Sigmoid colon (tissue), 7 donors: ENCODE results near the gene TMEM114. TPM values are rescaled to one million over a fixed set of nuclear protein-coding genes. Genes with fewer than 3 reads are reported as not detected.

Experiments
- DNase-seq: peaks from one replicate; pipeline ENCODE4 v3.0.0-alpha.2; 2019
- H3K27ac ChIP-seq, 4 donors: fragments of 200-600 bp; sonication (generic); one replicate each; pipeline ENCODE4 v1.5.1; 2016 to 2019; ENCODE audit warnings: mild to moderate bottlenecking in 1 of 4
- H3K27me3 ChIP-seq, 3 donors: fragments of 200-600 bp; sonication (generic); one replicate each; pipeline ENCODE4 v1.5.1; 2019; ENCODE audit warnings: mild to moderate bottlenecking in 1 of 3
- H3K36me3 ChIP-seq, 4 donors: fragments of 200-600 bp; sonication (generic); one replicate each; pipeline ENCODE4 v1.5.1; 2016 to 2019
- H3K4me1 ChIP-seq, 4 donors: fragments of 200-600 bp; sonication (generic); one replicate each; pipeline ENCODE4 v1.5.1; 2017 to 2019
- H3K4me3 ChIP-seq, 4 donors: fragments of 200-600 bp; sonication (generic); one replicate each; pipeline ENCODE4 v1.5.1; 2017 to 2019; ENCODE audit warnings: mild to moderate bottlenecking in 2 of 4, moderate library complexity in 1 of 4
- H3K9me3 ChIP-seq, 4 donors: fragments of 200-600 bp in 3 of 4; sonication (generic) in 3 of 4; one replicate each; pipeline versions ENCODE4 v1.5.1 to v1.6.1; 2013 to 2019
- CTCF ChIP-seq, 4 experiments: fragments of 450-650 bp in 3 of 4; fragments of 200-600 bp in 1 of 4; IDR thresholded peaks; one replicate each; pipeline ENCODE4 v1.5.1; 2016 to 2019; ENCODE audit warnings: antibody characterized with exemption in 4 of 4, mild to moderate bottlenecking in 3 of 4, moderate library complexity in 2 of 4
- EP300 ChIP-seq, 4 donors: sonication (generic); formaldehyde crosslinking; IDR thresholded peaks; one replicate each; pipeline ENCODE4 v1.6.1; 2017; ENCODE audit warnings: antibody characterized with exemption in 4 of 4
- POLR2A ChIP-seq, 2 donors: fragments of 450-650 bp; IDR thresholded peaks; one replicate each; pipeline ENCODE4 v1.6.1; 2016; ENCODE audit warnings: antibody characterized with exemption in 2 of 2, mild to moderate bottlenecking in 2 of 2, moderate library complexity in 2 of 2
- POLR2AphosphoS5 ChIP-seq, 4 donors: sonication (generic); formaldehyde crosslinking; IDR thresholded peaks; one replicate each; pipeline ENCODE4 v1.6.1; 2017; ENCODE audit warnings: antibody characterized with exemption in 4 of 4
- WGBS, 2 donors: extraction: QIAGEN DNeasy Blood & Tissue Kit; methylation state at CpG; one replicate each; pipeline ENCODE4 v1.1.7; 2013; 5-methylcytosine and 5-hydroxymethylcytosine counted together
- intact Hi-C: fragments of 100-400 bp; cut with DNase I; formaldehyde crosslinking; loops from one replicate; pipeline ENCODE4 v1.15.1; 2023
- polyA plus RNA-seq, 3 donors: library from polyadenylated mRNA; stranded (reverse); fragments of 200-250 nt; gene quantifications; one replicate each; pipeline ENCODE4 v1.2.3, GENCODE V29; 2013
- total RNA-seq, 4 donors: library from RNA; depleted of rRNA; stranded (reverse); fragments of >200 nt; gene quantifications; one replicate each; pipeline ENCODE4 v1.1.0, GENCODE V29; 2016
- donor health status: healthy with polysubstance abuse.
- donor health status: Bipolar disorder and iron deficiency.
- donor health status: healthy.

Gene TMEM114
- total and polyA plus RNA-seq, 7 donors, result not detected

- H3K36me3 ChIP-seq, result no peaks in the 10 kb centered on the region
- no peak for DNase-seq
- no peaks in the 10 kb centered on the region for H3K9me3 ChIP-seq
- no peak overlapping the region for H3K27ac ChIP-seq
- no peak for TF ChIP-seq CTCF (IDR thresholded peaks at IDR 0.05)
- no peak for TF ChIP-seq EP300 (IDR thresholded peaks at IDR 0.05)
- TF ChIP-seq POLR2AphosphoS5 (IDR thresholded peaks at IDR 0.05), result no peak
- TF ChIP-seq POLR2A (IDR thresholded peaks at IDR 0.05), result no peak
- no peak overlapping the region for H3K4me3 ChIP-seq
- H3K27me3 ChIP-seq, result peaks cover 0 to 54% (median 0%) of the 10 kb centered on the region in 3 donors
- intact Hi-C loops, result no loop called here
- no peaks in the 10 kb centered on the region for H3K4me1 ChIP-seq
- WGBS, 2 donors, result 39 to 68% methylated on average over 11 of the region's 11 CpGs
These were observed 37.7 kb downstream of the TMEM114 start for GRCh38 chr16:8552487-8553221.

GRCh38 chr16:8551388-8552332 lies 38.7 kb downstream of the TMEM114 start:
- intact Hi-C loops, result no loop called here
- WGBS, 2 donors, result 92% methylated on average over 3 of the region's 3 CpGs
- no peak overlapping the region for H3K27ac ChIP-seq
- no peaks in the 10 kb centered on the region for H3K36me3 ChIP-seq
- H3K4me3 ChIP-seq, result no peak overlapping the region
- no peaks in the 10 kb centered on the region for H3K4me1 ChIP-seq
- H3K9me3 ChIP-seq, result no peaks in the 10 kb centered on the region
- DNase-seq, result no peak
- TF ChIP-seq EP300 (IDR thresholded peaks at IDR 0.05) (no peak), POLR2A (IDR thresholded peaks at IDR 0.05) (no peak), CTCF (IDR thresholded peaks at IDR 0.05) (no peak), POLR2AphosphoS5 (IDR thresholded peaks at IDR 0.05) (no peak)
- peaks cover 0 to 54% (median 0%) of the 10 kb centered on the region in 3 donors for H3K27me3 ChIP-seq

GRCh38 chr16:8550728-8551387 lies 39.5 kb downstream of the TMEM114 start:
- DNase-seq, result no peak
- Histone ChIP-seq H3K27me3 (peaks cover 0 to 47% (median 0%) of the 10 kb centered on the region in 3 donors), H3K27ac (no peak overlapping the region), H3K36me3 (no peaks in the 10 kb centered on the region), H3K9me3 (no peaks in the 10 kb centered on the region), H3K4me1 (no peaks in the 10 kb centered on the region), H3K4me3 (no peak overlapping the region)
- 53 to 67% methylated on average over 9 of the region's 9 CpGs for WGBS, 2 donors
- intact Hi-C loops, result no loop called here
- TF ChIP-seq CTCF (IDR thresholded peaks at IDR 0.05) (no peak), POLR2AphosphoS5 (IDR thresholded peaks at IDR 0.05) (no peak), POLR2A (IDR thresholded peaks at IDR 0.05) (no peak), EP300 (IDR thresholded peaks at IDR 0.05) (no peak)

- no peak overlapping the region for H3K27ac ChIP-seq
- H3K36me3 ChIP-seq, result no peaks in the 10 kb centered on the region
- 83 to 87% methylated on average over 8 of the region's 8 CpGs for WGBS, 2 donors
- TF ChIP-seq POLR2A (IDR thresholded peaks at IDR 0.05) (no peak), EP300 (IDR thresholded peaks at IDR 0.05) (no peak), CTCF (IDR thresholded peaks at IDR 0.05) (no peak), POLR2AphosphoS5 (IDR thresholded peaks at IDR 0.05) (no peak)
- H3K4me3 ChIP-seq, result no peak overlapping the region
- no peaks in the 10 kb centered on the region for H3K4me1 ChIP-seq
- DNase-seq, result no peak
- no peaks in the 10 kb centered on the region for H3K9me3 ChIP-seq
- H3K27me3 ChIP-seq, result peaks cover 0 to 44% (median 0%) of the 10 kb centered on the region in 3 donors
- intact Hi-C loops, result no loop called here
These were observed 40.4 kb downstream of the TMEM114 start for GRCh38 chr16:8549843-8550412.
